ENCODE results near the gene DALRD3.

DALRD3 gene

GRCh38 chr3:49004352-49005302 lies 13.8 kb downstream of the DALRD3 start:
- DNase-seq (ENCODE audit: low read depth): no peak
- no peak overlapping the region for H3K4me3 ChIP-seq (ENCODE audit: low read depth, low read length)
- TF ChIP-seq CTCF (IDR thresholded peaks at IDR 0.05; ENCODE audit: low read depth, low read length, missing control alignments): no peak

- no peak for TF ChIP-seq CTCF (IDR thresholded peaks at IDR 0.05; ENCODE audit: low read depth, low read length, missing control alignments)
- DNase-seq (ENCODE audit: low read depth): no peak
- H3K4me3 ChIP-seq (ENCODE audit: low read depth, low read length): no peak overlapping the region
These were observed 17.2 kb downstream of the DALRD3 start for GRCh38 chr3:49001155-49001554.

- H3K4me3 ChIP-seq (ENCODE audit: low read depth, low read length): no peak overlapping the region
- TF ChIP-seq CTCF (IDR thresholded peaks at IDR 0.05; ENCODE audit: low read depth, low read length, missing control alignments): no peak
- no peak for DNase-seq (ENCODE audit: low read depth)
These were observed 19.1 kb downstream of the DALRD3 start for GRCh38 chr3:48999085-48999858.

- H3K4me3 ChIP-seq (ENCODE audit: low read depth, low read length): no peak overlapping the region
- TF ChIP-seq CTCF (IDR thresholded peaks at IDR 0.05; ENCODE audit: low read depth, low read length, missing control alignments): no peak
- DNase-seq (ENCODE audit: low read depth): no peak
These were observed 20.4 kb downstream of the DALRD3 start for GRCh38 chr3:48997714-48998637.

GRCh38 chr3:48997102-48997635 lies 21.2 kb downstream of the DALRD3 start:
- no peak for DNase-seq (ENCODE audit: low read depth)
- no peak for TF ChIP-seq CTCF (IDR thresholded peaks at IDR 0.05; ENCODE audit: low read depth, low read length, missing control alignments)

GRCh38 chr3:48996640-48997039 lies 21.7 kb downstream of the DALRD3 start:
- H3K4me3 ChIP-seq (ENCODE audit: low read depth, low read length): no peak overlapping the region
- no peak for TF ChIP-seq CTCF (IDR thresholded peaks at IDR 0.05; ENCODE audit: low read depth, low read length, missing control alignments)
- DNase-seq (ENCODE audit: low read depth): no peak

More at GRCh38 chr3:48997102-48997635, 21.2 kb downstream of the DALRD3 start:
- no peak overlapping the region for H3K4me3 ChIP-seq (ENCODE audit: low read depth, low read length)
